ENCODE data around the gene HLA-DOA. TPM values are rescaled to one million over a fixed set of nuclear protein-coding genes. Genes with fewer than 3 reads are reported as not detected.

Gene HLA-DOA
- total and polyA plus RNA-seq, 10 of the 15 experiments (the other 5 are each of a cell fraction or from before 2014, with no cell fraction given) = 8.8 to 108 (median 58.3) TPM

- no peak for TF ChIP-seq ZBTB4 (CRISPR knock-in tag; IDR thresholded peaks at IDR 0.05)
- no peak for TF ChIP-seq SIX5 (IDR thresholded peaks at IDR 0.05; ENCODE audit: low read depth, low read length, severe bottlenecking)
- TF ChIP-seq HDGF (IDR thresholded peaks at IDR 0.05) = no peak
- no peak for TF ChIP-seq ZZZ3 (IDR thresholded peaks at IDR 0.05; ENCODE audit: control insufficient read depth, insufficient read length, low read depth)
- TF ChIP-seq SP1 (IDR thresholded peaks at IDR 0.05; ENCODE audit: low read depth, low read length) = no peak
- no peak for TF ChIP-seq HCFC1 (IDR thresholded peaks at IDR 0.05; ENCODE audit: low read length)
- no peak for TF ChIP-seq FOXK2 (IDR thresholded peaks at IDR 0.05)
- no peak; a peak in 1 of 4 replicates for TF ChIP-seq CEBPB (IDR thresholded peaks at IDR 0.05; ENCODE audit: borderline replicate concordance in 1 of 2, low read depth in 2 of 2, low read length in 2 of 2)
- no peak for TF ChIP-seq IRF5 (IDR thresholded peaks at IDR 0.05; ENCODE audit: borderline replicate concordance)
- no peak for TF ChIP-seq HDAC6 (IDR thresholded peaks at IDR 0.05; ENCODE audit: unreplicated experiment)
- TF ChIP-seq MXI1 (IDR thresholded peaks at IDR 0.05; ENCODE audit: low read depth, low read length) = no peak
- TF ChIP-seq HDAC2 (IDR thresholded peaks at IDR 0.05) = no peak
- TF ChIP-seq CBFB (IDR thresholded peaks at IDR 0.05; ENCODE audit: low read depth) = no peak
- no peak for TF ChIP-seq STAT3 (IDR thresholded peaks at IDR 0.05; ENCODE audit: low read depth, low read length)
- TF ChIP-seq EGR1 (IDR thresholded peaks at IDR 0.05; ENCODE audit: borderline replicate concordance in 1 of 2, low read depth in 2 of 2, low read length in 2 of 2) = no peak
- 0 out of 2 replicates have a peak, but pooled peaks have one; percentile 72 for TF ChIP-seq CHD1 (IDR thresholded peaks at IDR 0.05; ENCODE audit: low read depth, low read length)
- 0 out of 2 replicates have a peak, but pooled peaks have one; percentile 34 for TF ChIP-seq MTA3 (IDR thresholded peaks at IDR 0.05; ENCODE audit: borderline replicate concordance, low read length)
- TF ChIP-seq TBL1XR1 (IDR thresholded peaks at IDR 0.05; ENCODE audit: low read depth, low read length) = 0 out of 2 replicates have a peak, but pooled peaks have one; percentile 25
- TF ChIP-seq CUX1 (IDR thresholded peaks at IDR 0.05; ENCODE audit: insufficient replicate concordance, low read depth, low read length) = no peak
Measured at GRCh38 chr6:33028220-33028849, 18.9 kb upstream of the HLA-DOA start (continued).
